Fibroblast of lung (primary cell): ENCODE results near the gene TANGO6. TPM values are rescaled to one million over a fixed set of nuclear protein-coding genes. Genes with fewer than 3 reads are reported as not detected.
"Not testable (repeated sequence)": the region's sequence is repeated elsewhere in the genome, so short reads cannot be mapped to it uniquely, and the experiment has no call there.

ENCODE experiments used
- DNase-seq, 2 donors: peaks; one replicate each; pipeline versions ENCODE4 v3.0.0 to v3.0.0-alpha.2; 2010; ENCODE audit warnings: low read depth in 2 of 2
- H2AFZ ChIP-seq: 2 replicates; pipeline ENCODE4 v1.5.1; 2012; ENCODE audit warnings: low read length, control low read depth, inconsistent platforms
- H3K27ac ChIP-seq: 2 replicates; pipeline ENCODE4 v1.5.1; 2011; ENCODE audit warnings: low read length, control low read depth; ENCODE audit not compliant: insufficient read depth
- H3K27me3 ChIP-seq: 2 replicates; pipeline ENCODE4 v1.5.1; 2011; ENCODE audit warnings: mild to moderate bottlenecking, low read length; ENCODE audit not compliant: control insufficient read depth, insufficient read depth
- H3K36me3 ChIP-seq: 2 replicates; pipeline ENCODE4 v1.5.1; 2011; ENCODE audit warnings: low read length; ENCODE audit not compliant: control insufficient read depth, insufficient read depth
- H3K4me1 ChIP-seq: 2 replicates; pipeline ENCODE4 v1.5.1; 2011; ENCODE audit warnings: low read length; ENCODE audit not compliant: control insufficient read depth, insufficient read depth; ENCODE audit errors: extremely low read depth
- H3K4me2 ChIP-seq: 2 replicates; pipeline ENCODE4 v1.5.1; 2011; ENCODE audit warnings: low read length, control low read depth; ENCODE audit not compliant: insufficient read depth; ENCODE audit errors: extremely low read depth
- H3K4me3 ChIP-seq, 4 experiments: fragments of 200-600 bp in 1 of 4; sonication (generic) in 1 of 4; replicated peaks in 1 of 4; 2 replicates each; pipeline ENCODE4 v1.5.1; 2011 to 2016; ENCODE audit warnings: low read length in 4 of 4, low read depth in 3 of 4, mild to moderate bottlenecking in 3 of 4, control low read depth in 2 of 4, inconsistent platforms in 1 of 4, mixed read lengths in 1 of 4; ENCODE audit not compliant: insufficient read depth in 1 of 4; ENCODE audit errors: control extremely low read depth in 1 of 4
- H3K79me2 ChIP-seq: 2 replicates; pipeline ENCODE4 v1.5.1; 2012; ENCODE audit warnings: mild to moderate bottlenecking, low read length, inconsistent platforms; ENCODE audit not compliant: control insufficient read depth, insufficient read depth
- H3K9ac ChIP-seq: 2 replicates; pipeline ENCODE4 v1.5.1; 2011; ENCODE audit warnings: mild to moderate bottlenecking, low read length, control low read depth; ENCODE audit not compliant: insufficient read depth
- H3K9me3 ChIP-seq: 2 replicates; pipeline ENCODE4 v1.5.1; 2012; ENCODE audit warnings: low read depth, low read length; ENCODE audit not compliant: control insufficient read depth, insufficient read depth
- H4K20me1 ChIP-seq: 2 replicates; pipeline ENCODE4 v1.5.1; 2011; ENCODE audit warnings: low read length; ENCODE audit not compliant: control insufficient read depth, insufficient read depth; ENCODE audit errors: extremely low read depth
- CTCF ChIP-seq, 2 donors: IDR thresholded peaks in 1 of 2; conservative IDR thresholded peaks in 1 of 2; 1 replicate in 1 of 2; 2 replicates in 1 of 2; pipeline ENCODE4 v1.5.1; 2011 to 2012; ENCODE audit warnings: low read length in 2 of 2, control low read depth in 1 of 2, inconsistent platforms in 1 of 2, low read depth in 1 of 2, mild to moderate bottlenecking in 1 of 2
- EZH2 ChIP-seq: IDR thresholded peaks from 2 replicates; pipeline ENCODE4 v1.5.1; 2012; ENCODE audit warnings: low read length, control low read depth, mild to moderate bottlenecking; ENCODE audit errors: missing control alignments
- polyA plus RNA-seq, 2 donors: library from polyadenylated mRNA; depleted of rRNA in 1 of 2; stranded (reverse) in 1 of 2; unstranded in 1 of 2; fragments of >200 nt; gene quantifications; 2 replicates each; pipeline ENCODE4 v1.2.1, GENCODE V29; 2011 to 2012; ENCODE audit warnings: missing spikeins in 1 of 2
- total RNA-seq: library from RNA; depleted of rRNA; stranded (reverse); fragments of >200 nt; gene quantifications from 2 replicates; pipeline ENCODE4 v1.2.1, GENCODE V29; 2014

The TANGO6 gene
- total and polyA plus RNA-seq, 2 donors (not counting 1 experiment from before 2014, with no cell fraction given): 6.5 to 29.9 TPM

- H4K20me1 ChIP-seq: no peaks in the 10 kb centered on the region
- no peak overlapping the region for H3K4me2 ChIP-seq
- no peak overlapping the region for H3K9ac ChIP-seq
- DNase-seq: no peak
- no peak overlapping the region for H2AFZ ChIP-seq
- H3K4me1 ChIP-seq: no peaks in the 10 kb centered on the region
- no peaks in the 10 kb centered on the region for H3K9me3 ChIP-seq
- H3K4me3 ChIP-seq: no peak overlapping the region
- TF ChIP-seq CTCF (conservative IDR thresholded peaks at IDR 0.05 in 1 of 2, IDR thresholded peaks at IDR 0.05 in 1 of 2; ENCODE audit: low read depth in 1 of 2, low read length in 2 of 2) (no peak), EZH2 (no peak)
- H3K27me3 ChIP-seq: no peaks in the 10 kb centered on the region
- no peak overlapping the region for H3K27ac ChIP-seq
- H3K36me3 ChIP-seq: no peaks in the 10 kb centered on the region
- peaks cover 54% of the 10 kb centered on the region for H3K79me2 ChIP-seq
These were observed 282.9 kb downstream of the TANGO6 start for GRCh38 chr16:69126221-69126620.

- DNase-seq, H2AFZ ChIP-seq, H3K4me3 ChIP-seq, H3K9me3 ChIP-seq, H3K27ac ChIP-seq, H3K9ac ChIP-seq, H3K4me2 ChIP-seq, H3K27me3 ChIP-seq, H3K36me3 ChIP-seq, H3K4me1 ChIP-seq, H4K20me1 ChIP-seq: not testable (repeated sequence)
- H3K79me2 ChIP-seq: peaks cover 59% of the 10 kb centered on the region
These were observed 283.5 kb downstream of the TANGO6 start for GRCh38 chr16:69126801-69127200.

- Histone ChIP-seq H3K9me3 (no peaks in the 10 kb centered on the region), H3K79me2 (peaks cover 66% of the 10 kb centered on the region), H3K27me3 (no peaks in the 10 kb centered on the region), H3K4me2 (no peak overlapping the region), H3K36me3 (no peaks in the 10 kb centered on the region), H4K20me1 (no peaks in the 10 kb centered on the region), H3K27ac (no peak overlapping the region), H2AFZ (no peak overlapping the region), H3K9ac (no peak overlapping the region), H3K4me1 (no peaks in the 10 kb centered on the region), H3K4me3 (no peak overlapping the region)
- DNase-seq: no peak
- no peak for TF ChIP-seq CTCF (conservative IDR thresholded peaks at IDR 0.05 in 1 of 2, IDR thresholded peaks at IDR 0.05 in 1 of 2; ENCODE audit: low read depth in 1 of 2, low read length in 2 of 2)
- no peak for TF ChIP-seq EZH2
These were observed 284.7 kb downstream of the TANGO6 start for GRCh38 chr16:69127966-69128510.
